Bronchial epithelial cell (primary cell): Measurements from ENCODE around the gene TPPP. TPM values are rescaled to one million over a fixed set of nuclear protein-coding genes. Genes with fewer than 3 reads are reported as not detected.

Experiments
- DNase-seq: peaks from one replicate; pipeline ENCODE4 v3.0.0-alpha.2; 2010; ENCODE audit warnings: low read depth
- FAIRE-seq: peaks from 2 replicates; lab custom pipeline; 2011; peaks lifted over from hg19 to GRCh38; lab: Jason Lieb, UNC
- H3K27me3 ChIP-seq: 2 replicates; pipeline ENCODE4 v1.5.1; 2011; ENCODE audit warnings: low read length; ENCODE audit not compliant: control insufficient read depth, insufficient read depth
- H3K36me3 ChIP-seq: 2 replicates; pipeline ENCODE4 v1.5.1; 2011; ENCODE audit warnings: low read length; ENCODE audit not compliant: control insufficient read depth, insufficient read depth
- H3K4me3 ChIP-seq: 2 replicates; pipeline ENCODE4 v1.5.1; 2011; ENCODE audit warnings: mild to moderate bottlenecking, low read depth, low read length, control low read depth
- total RNA-seq: library from RNA; depleted of rRNA; stranded (reverse); fragments of >200 nt; gene quantifications from 2 replicates; pipeline ENCODE4 v1.2.1, GENCODE V29; 2014
- TF ChIP-seq, protein P1 (sequence below): IDR thresholded peaks from 2 replicates; pipeline ENCODE4 v1.5.1; 2011; ENCODE audit warnings: mild to moderate bottlenecking, moderate library complexity, low read length, control low read depth, inconsistent platforms; ENCODE audit not compliant: insufficient read depth, severe bottlenecking

The TPPP gene
- total RNA-seq, 1 donor from 2014 or later: 1.6 TPM

DNA sequence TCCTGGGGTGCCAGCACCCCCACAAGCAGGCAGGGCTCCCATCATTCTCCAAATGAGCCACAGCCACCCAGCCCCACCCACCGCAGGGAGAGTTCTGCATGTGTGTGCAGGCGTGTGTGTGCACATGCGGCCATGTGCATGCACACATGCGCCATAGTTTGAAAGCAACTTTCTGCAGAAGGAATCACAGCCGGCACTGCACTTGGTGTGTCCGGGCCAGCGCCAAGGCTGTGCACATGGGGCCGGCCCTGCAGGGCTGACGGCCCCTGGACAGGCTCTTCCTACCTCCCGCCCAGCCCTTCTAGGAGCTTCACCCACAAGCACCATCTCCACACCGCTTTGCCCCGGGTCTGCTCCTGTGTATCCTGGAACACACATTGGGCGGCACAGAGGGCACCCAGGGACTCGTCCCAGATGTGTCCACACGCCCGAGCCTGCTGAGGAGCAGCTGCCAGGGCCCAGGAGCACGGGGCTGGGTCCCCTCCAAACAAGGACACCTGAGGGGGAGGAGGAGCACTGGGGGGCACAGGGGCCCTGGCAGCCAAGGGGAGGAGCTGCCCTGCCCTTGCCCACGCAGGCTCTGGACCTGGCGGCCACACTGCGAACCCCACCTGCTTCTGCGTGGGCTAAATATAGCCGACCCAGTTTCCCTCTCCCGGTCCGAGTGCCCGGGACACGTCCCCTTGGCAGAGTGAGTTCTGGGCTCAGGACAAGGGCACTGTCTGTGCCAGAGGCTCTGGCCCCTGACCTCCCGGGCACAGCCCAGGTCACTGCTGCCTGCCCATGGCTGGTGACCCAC lies 19.1 kb downstream of the TPPP start:
- Histone ChIP-seq H3K4me3 (no peak overlapping the region), H3K36me3 (no peaks in the 10 kb centered on the region), H3K27me3 (peaks cover 5% of the 10 kb centered on the region)
- DNase-seq: no peak
- FAIRE-seq: no peak
- TF ChIP-seq, protein P1, sequence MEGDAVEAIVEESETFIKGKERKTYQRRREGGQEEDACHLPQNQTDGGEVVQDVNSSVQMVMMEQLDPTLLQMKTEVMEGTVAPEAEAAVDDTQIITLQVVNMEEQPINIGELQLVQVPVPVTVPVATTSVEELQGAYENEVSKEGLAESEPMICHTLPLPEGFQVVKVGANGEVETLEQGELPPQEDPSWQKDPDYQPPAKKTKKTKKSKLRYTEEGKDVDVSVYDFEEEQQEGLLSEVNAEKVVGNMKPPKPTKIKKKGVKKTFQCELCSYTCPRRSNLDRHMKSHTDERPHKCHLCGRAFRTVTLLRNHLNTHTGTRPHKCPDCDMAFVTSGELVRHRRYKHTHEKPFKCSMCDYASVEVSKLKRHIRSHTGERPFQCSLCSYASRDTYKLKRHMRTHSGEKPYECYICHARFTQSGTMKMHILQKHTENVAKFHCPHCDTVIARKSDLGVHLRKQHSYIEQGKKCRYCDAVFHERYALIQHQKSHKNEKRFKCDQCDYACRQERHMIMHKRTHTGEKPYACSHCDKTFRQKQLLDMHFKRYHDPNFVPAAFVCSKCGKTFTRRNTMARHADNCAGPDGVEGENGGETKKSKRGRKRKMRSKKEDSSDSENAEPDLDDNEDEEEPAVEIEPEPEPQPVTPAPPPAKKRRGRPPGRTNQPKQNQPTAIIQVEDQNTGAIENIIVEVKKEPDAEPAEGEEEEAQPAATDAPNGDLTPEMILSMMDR: no peak

DNA sequence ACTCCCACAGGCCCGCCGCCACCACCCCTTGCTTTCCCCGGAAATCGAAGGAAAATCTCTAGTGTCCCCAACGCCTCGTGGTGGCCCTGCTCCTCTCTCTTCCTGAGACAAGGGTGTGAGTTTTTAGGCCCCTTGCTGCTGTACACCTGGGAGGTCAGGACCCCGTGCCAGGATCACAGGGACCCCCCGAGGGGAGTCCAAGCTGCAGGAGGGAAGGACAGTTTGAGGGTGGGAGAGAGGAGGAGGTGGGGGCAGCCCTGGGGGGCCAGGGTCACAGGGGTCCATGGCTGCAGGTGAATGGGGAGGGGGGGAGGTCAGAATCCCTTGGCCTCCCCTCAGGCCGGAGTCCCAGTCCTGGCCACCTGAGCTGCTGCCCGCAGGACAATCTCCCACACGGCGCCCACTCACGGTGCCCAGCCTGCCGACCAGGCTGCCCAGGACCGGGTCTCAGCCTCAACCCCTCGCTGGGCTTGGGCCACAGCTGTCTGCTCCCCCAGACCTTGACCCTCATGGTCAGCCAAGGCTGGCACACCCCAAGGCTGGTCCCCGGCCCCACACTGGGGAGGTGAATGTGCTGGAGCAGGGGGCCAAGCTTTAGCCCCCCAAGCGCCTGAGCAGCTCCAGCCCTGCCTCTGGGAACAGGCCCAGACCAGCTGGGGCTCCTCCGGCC lies 19.9 kb downstream of the TPPP start:
- DNase-seq: no peak
- no peak overlapping the region for H3K4me3 ChIP-seq
- H3K27me3 ChIP-seq: peaks cover 5% of the 10 kb centered on the region
- TF ChIP-seq, protein P1: no peak
- no peaks in the 10 kb centered on the region for H3K36me3 ChIP-seq
- FAIRE-seq: no peak

DNA sequence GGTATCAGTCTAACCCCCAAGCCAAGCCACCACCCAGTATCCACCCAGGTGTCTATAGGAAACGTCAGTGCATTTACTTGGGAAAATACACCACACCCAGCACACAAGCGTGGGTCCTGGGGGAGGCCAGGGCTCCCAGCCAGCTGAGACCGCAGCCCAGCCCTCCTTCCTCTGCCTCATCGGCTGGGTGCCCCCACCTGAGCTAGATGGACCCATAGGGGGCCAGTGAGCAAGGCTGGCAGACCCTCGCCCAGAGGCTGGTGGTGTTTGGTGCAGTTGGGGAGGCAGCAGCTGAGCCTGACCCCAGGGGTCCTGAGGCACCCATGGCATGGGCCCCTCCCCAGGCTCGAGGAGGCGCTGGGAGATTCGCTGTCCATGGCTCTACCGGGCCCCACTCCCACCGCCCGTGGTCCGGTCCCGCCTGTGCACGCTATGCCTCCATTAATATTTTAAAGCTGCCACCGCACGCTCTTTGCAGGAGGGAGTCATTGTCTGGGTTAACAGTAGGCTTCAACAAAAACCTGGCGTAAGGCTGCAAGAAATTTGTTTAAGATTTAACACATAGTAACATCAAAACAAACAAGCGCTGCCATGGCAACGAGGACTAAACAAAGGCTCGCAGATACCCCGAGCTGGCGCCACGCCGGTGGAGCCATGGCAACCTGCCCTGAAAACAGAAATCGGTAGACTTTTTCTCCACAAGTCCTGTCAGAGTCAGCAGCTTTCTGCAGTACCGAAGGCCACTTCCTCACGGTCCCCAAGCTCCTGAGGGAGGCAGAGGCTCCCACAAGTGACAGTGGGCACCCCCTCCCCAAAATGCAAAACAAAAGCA lies 20.6 kb downstream of the TPPP start:
- TF ChIP-seq, protein P1: no peak
- FAIRE-seq (no peak), DNase-seq (peak; percentile 66)
- H3K4me3 ChIP-seq: no peak overlapping the region
- H3K36me3 ChIP-seq: no peaks in the 10 kb centered on the region
- peaks cover 5% of the 10 kb centered on the region for H3K27me3 ChIP-seq

DNA sequence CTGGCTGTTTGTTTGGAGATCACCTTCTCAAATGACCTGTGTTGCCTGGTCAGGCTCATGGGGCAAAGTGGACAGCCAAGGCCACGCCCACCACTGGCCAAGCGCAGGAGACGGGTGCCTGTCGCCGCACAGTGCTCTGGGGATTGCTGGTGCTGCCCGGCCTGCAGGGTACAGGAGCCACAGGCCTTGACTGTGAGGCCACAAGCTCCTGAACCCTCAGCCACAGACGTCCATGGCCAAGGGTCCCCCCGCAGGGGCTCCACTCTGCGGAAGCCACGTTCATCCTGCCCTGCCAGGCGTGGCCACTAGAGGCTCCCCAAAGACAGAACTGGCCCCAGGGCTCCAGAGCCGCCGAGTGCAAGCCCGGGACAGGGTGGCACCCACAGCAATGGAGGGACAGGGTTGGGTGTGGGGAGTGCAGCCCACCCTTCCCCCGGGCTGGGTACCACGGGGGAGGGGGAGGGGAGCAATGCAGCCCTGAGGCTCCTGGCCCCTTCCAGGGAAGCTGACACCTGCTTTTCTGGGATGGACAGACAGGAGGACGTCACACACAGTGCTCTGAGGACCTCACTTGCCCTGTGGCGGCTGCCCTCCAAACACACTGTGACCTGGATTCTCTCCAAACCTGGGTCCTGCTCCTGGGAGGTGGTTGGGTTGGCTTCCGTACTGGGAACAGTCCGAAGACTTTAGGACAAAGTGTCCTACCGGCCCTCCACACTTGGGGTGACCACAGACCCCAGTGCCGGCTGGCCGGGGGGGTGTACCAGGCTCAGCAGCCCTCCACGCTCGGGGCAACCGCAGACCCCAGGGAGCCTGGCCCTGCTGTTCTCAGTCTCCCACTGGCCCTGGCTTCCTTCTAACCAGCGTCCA lies 21.5 kb downstream of the TPPP start:
- Histone ChIP-seq H3K36me3 (no peaks in the 10 kb centered on the region), H3K27me3 (peaks cover 5% of the 10 kb centered on the region), H3K4me3 (no peak overlapping the region)
- DNase-seq (peak; percentile 35), FAIRE-seq (no peak)
- TF ChIP-seq, protein P1: peak; percentile 97
